ENCODE data around the gene TMEM30A. TPM values are rescaled to one million over a fixed set of nuclear protein-coding genes. Genes with fewer than 3 reads are reported as not detected.

The TMEM30A gene
- total RNA-seq, 5 donors from 2014 or later (not counting 1 experiment from before 2014, with no cell fraction given) = 43.4 to 67.6 (median 55.1) TPM

DNA sequence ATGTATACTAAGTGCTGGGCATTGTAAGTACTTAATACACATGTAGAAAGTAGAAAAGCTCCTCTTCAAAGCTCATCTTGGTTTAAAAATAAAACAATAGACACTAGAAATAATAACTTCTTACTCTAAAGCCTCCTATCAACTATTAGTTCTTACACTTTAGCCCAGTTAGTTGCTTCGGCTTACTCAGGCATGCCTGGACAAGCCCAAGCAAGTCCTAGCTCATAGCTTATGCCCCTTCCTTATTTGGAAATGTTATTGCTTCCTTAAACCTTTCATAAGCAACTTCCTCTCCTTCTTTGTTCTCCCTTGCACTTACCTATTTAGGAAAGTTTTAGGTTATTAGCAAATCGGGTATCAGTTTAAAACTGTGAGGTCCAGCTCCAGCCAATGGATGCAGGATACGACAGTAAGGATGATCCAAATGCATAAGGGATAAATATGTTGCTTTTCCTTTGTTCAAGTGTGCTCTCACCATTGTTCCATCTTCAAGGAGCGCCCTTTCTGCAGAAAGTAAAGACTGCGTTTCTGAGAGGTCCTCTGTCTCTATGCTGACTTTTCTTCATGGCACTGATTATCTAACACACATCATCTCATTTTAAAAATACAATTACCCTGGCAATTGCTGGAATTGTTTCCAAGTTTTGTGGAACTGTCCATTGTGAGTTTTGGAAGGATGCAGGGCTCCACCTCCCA is 12.3 kb downstream of the TMEM30A start:
- no peak overlapping the region for H3K4me3 Mint-ChIP-seq
- H3K4me1 ChIP-seq (ENCODE audit: control insufficient read depth in 1 of 2, extremely low read depth in 1 of 2, insufficient read depth in 2 of 2, low read length in 2 of 2) = peaks cover 0 to 5% of the 10 kb centered on the region in 2 experiments

DNA sequence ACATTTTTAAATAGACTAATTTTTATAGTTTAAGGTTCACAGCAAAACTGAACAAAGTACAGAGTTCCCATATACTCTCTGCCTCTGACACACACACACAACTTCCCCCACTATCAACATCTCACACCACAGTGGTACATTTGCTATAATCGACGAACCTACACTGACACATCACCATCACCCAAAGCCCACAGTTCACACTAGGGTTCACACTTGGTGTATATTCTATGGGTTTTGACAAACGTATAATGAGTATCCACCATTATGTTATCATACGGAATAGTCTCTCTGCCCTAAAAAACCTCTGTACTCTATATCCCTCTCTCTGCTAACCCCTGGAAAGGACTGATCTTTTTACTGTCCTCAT is 15.6 kb downstream of the TMEM30A start:
- H3K9me3 Mint-ChIP-seq = no peaks in the 10 kb centered on the region
- H3K4me3 Mint-ChIP-seq = no peak overlapping the region
- no peaks in the 10 kb centered on the region for H3K9me3 ChIP-seq
- H3K4me1 ChIP-seq (ENCODE audit: control insufficient read depth in 1 of 2, extremely low read depth in 1 of 2, insufficient read depth in 2 of 2, low read length in 2 of 2) = no peaks in the 10 kb centered on the region
- DNase-seq (no peak), ATAC-seq (replicated peaks in 1 of 4) (no peak)
- CTCF ChIA-PET = interaction anchor here in 1 of 2 donors (1.3 to 4.3 kb wide), 3 partner anchors 10 to 25 kb away, joined by 5 to 40 read pairs (median 20); partner anchors contain the start of genes COX7A2 and TMEM30A
- H3K27me3 Mint-ChIP-seq = no peaks in the 10 kb centered on the region
- H3K27ac ChIP-seq (ENCODE audit: low read length) = no peak overlapping the region
- no peaks in the 10 kb centered on the region for H3K27me3 ChIP-seq (replicated peaks in 1 of 2; ENCODE audit: control insufficient read depth in 2 of 2, extremely low read depth in 1 of 2, insufficient read depth in 2 of 2, low read length in 1 of 2)
- peak overlapping the region; percentile 0 for H3K27ac Mint-ChIP-seq
- H3K4me1 Mint-ChIP-seq = peaks cover 32 to 63% (median 55%) of the 10 kb centered on the region in 3 donors
- 77% methylated on average over 4 of the region's 4 CpGs for WGBS (ENCODE audit: insufficient coverage)
- H3K36me3 ChIP-seq (ENCODE audit: control insufficient read depth in 2 of 2, extremely low read depth in 1 of 2, insufficient read depth in 1 of 2, low read length in 1 of 2) = peaks cover 0 to 12% of the 10 kb centered on the region in 2 donors
- H3K4me3 ChIP-seq (ENCODE audit: control insufficient read depth in 1 of 2, extremely low read depth in 1 of 2, low read length in 1 of 2) = no peak overlapping the region
- H3K36me3 Mint-ChIP-seq = peaks cover 30% of the 10 kb centered on the region
- POLR2A ChIA-PET = no interaction called here

More for the DNA sequence above, 12.3 kb downstream of the TMEM30A start:
- ATAC-seq (replicated peaks in 1 of 4) (no peak), DNase-seq (no peak)
- WGBS (ENCODE audit: insufficient coverage) = 100% methylated on average over 2 of the region's 5 CpGs
- H3K27ac Mint-ChIP-seq = peak overlapping the region; percentile 53 to 80
- ChIA-PET CTCF (interaction anchor here (0.6 to 2.3 kb wide), 5 partner anchors 11 to 303 kb away, joined by 3 to 10 read pairs (median 6); partner anchors contain the start of gene TMEM30A (in 1 of the 2)), POLR2A (no interaction called here)
- peaks cover 64 to 85% (median 78%) of the 10 kb centered on the region in 3 donors for H3K4me1 Mint-ChIP-seq
- H3K9me3 ChIP-seq = no peaks in the 10 kb centered on the region
- no peak overlapping the region for H3K27ac ChIP-seq (ENCODE audit: low read length)
- H3K36me3 ChIP-seq (ENCODE audit: control insufficient read depth in 2 of 2, extremely low read depth in 1 of 2, insufficient read depth in 1 of 2, low read length in 1 of 2) = peaks cover 0 to 16% of the 10 kb centered on the region in 2 donors
- H3K27me3 ChIP-seq (replicated peaks in 1 of 2; ENCODE audit: control insufficient read depth in 2 of 2, extremely low read depth in 1 of 2, insufficient read depth in 2 of 2, low read length in 1 of 2) = no peaks in the 10 kb centered on the region
- no peak overlapping the region for H3K4me3 ChIP-seq (ENCODE audit: control insufficient read depth in 1 of 2, extremely low read depth in 1 of 2, low read length in 1 of 2)
- no peaks in the 10 kb centered on the region for H3K9me3 Mint-ChIP-seq
- no peaks in the 10 kb centered on the region for H3K27me3 Mint-ChIP-seq
- H3K36me3 Mint-ChIP-seq = peaks cover 47% of the 10 kb centered on the region

DNA sequence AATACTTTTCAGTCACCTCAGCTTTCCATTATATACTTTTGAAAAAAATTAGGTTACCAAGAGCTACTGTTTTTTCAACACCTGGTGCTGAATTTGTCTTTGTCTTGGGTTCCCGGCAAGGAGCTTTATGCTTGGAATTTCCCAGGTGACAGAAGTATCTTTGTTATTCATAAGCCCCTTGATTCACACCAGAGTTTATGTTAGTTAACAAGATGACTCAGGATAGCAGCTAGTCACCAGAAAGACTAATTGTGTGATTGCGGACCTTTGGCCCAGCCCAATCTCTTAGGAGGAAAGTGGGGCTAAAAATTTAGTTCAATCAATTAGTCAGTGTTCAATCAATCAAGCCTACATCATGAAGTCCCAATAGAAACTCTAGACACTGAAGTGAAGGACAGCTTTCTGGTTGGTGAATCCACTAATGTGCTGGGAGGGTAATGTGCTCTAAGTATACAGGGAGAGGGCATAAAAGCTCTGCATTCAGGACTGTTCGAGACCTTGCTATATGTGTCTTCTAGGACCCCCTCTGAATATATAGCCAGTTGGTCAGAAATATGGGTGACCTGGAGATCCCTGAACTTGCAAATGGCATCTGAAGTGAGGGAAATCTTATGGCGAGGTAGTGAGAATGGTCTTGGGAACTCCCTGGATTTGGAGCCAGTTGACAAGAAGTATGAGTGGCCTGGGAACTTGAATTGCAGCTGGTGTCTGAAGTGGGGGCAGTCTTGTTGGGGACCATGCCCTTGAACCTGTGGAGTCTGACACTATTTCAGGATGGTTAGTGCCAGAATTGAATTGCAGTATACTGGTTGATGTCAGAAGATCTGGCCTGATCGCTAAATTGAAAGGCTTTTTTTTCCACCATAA is 16.2 kb downstream of the TMEM30A start:
- Histone ChIP-seq H3K9me3 (no peaks in the 10 kb centered on the region), H3K27ac (ENCODE audit: low read length) (no peak overlapping the region), H3K4me1 (ENCODE audit: control insufficient read depth in 1 of 2, extremely low read depth in 1 of 2, insufficient read depth in 2 of 2, low read length in 2 of 2) (no peaks in the 10 kb centered on the region), H3K4me3 (ENCODE audit: control insufficient read depth in 1 of 2, extremely low read depth in 1 of 2, low read length in 1 of 2) (no peak overlapping the region), H3K27me3 (replicated peaks in 1 of 2; ENCODE audit: control insufficient read depth in 2 of 2, extremely low read depth in 1 of 2, insufficient read depth in 2 of 2, low read length in 1 of 2) (no peaks in the 10 kb centered on the region), H3K36me3 (ENCODE audit: control insufficient read depth in 2 of 2, extremely low read depth in 1 of 2, insufficient read depth in 1 of 2, low read length in 1 of 2) (peaks cover 0 to 17% of the 10 kb centered on the region in 2 donors)
- no peaks in the 10 kb centered on the region for H3K9me3 Mint-ChIP-seq
- peaks cover 27% of the 10 kb centered on the region for H3K36me3 Mint-ChIP-seq
- ATAC-seq (replicated peaks in 1 of 4) (no peak), DNase-seq (no peak)
- peak overlapping the region; percentile 0 to 76 for H3K27ac Mint-ChIP-seq
- peaks cover 27 to 59% (median 51%) of the 10 kb centered on the region in 3 donors for H3K4me1 Mint-ChIP-seq
- ChIA-PET POLR2A (interaction anchor here in 1 of 2 donors (1.6 kb wide), 1 partner anchor 17 kb away, joined by 4 read pairs; no protein-coding TSS in a partner anchor), CTCF (interaction anchor here (0.7 to 4.3 kb wide), 23 partner anchors 11 to 1535 kb away, joined by 3 to 40 read pairs (median 3); partner anchors contain the start of genes COX7A2 (in 2 of the 2) and TMEM30A (in 1 of the 2))
- no peak overlapping the region for H3K4me3 Mint-ChIP-seq
- no peaks in the 10 kb centered on the region for H3K27me3 Mint-ChIP-seq
- 80% methylated on average over 3 of the region's 5 CpGs for WGBS (ENCODE audit: insufficient coverage)

DNA sequence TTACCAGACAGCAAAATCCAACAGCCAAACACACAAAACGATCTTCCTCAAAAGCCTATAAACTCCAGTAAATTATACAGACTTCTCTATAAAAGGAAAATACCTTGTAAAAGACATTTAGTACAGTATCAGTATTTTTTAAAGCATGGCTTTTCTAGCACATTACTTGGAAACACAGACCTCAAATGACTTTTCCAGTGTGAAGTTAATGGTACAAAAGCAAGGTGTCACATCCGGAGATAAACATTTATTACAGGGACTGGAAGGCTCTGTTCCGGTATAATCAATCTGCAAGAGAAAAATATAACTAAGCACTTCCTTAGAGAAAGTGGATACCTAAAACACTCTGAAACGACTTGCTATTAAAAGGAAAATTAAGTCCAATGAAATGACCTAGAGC is 17.1 kb downstream of the TMEM30A start:
- H3K36me3 Mint-ChIP-seq = peaks cover 27% of the 10 kb centered on the region
- peaks cover 20 to 52% (median 46%) of the 10 kb centered on the region in 3 donors for H3K4me1 Mint-ChIP-seq
- peak overlapping the region; percentile 11 to 19 for H3K27ac Mint-ChIP-seq
- H3K4me3 ChIP-seq (ENCODE audit: control insufficient read depth in 1 of 2, extremely low read depth in 1 of 2, low read length in 1 of 2) = no peak overlapping the region
- no peaks in the 10 kb centered on the region for H3K27me3 Mint-ChIP-seq
- no CpG with 5 or more reads among the region's 4 CpGs for WGBS (ENCODE audit: insufficient coverage)
- no peak overlapping the region for H3K27ac ChIP-seq (ENCODE audit: low read length)
- ATAC-seq (replicated peaks in 1 of 4) (no peak), DNase-seq (no peak)
- POLR2A ChIA-PET = interaction anchor here in 1 of 2 donors (0.6 to 1.6 kb wide), 3 partner anchors 18 to 1667 kb away, joined by 3 to 9 read pairs (median 4); partner anchors contain the start of gene COX7A2
- H3K9me3 Mint-ChIP-seq = no peaks in the 10 kb centered on the region
- no peaks in the 10 kb centered on the region for H3K9me3 ChIP-seq
- H3K27me3 ChIP-seq (replicated peaks in 1 of 2; ENCODE audit: control insufficient read depth in 2 of 2, extremely low read depth in 1 of 2, insufficient read depth in 2 of 2, low read length in 1 of 2) = no peaks in the 10 kb centered on the region
- peaks cover 0 to 17% of the 10 kb centered on the region in 2 donors for H3K36me3 ChIP-seq (ENCODE audit: control insufficient read depth in 2 of 2, extremely low read depth in 1 of 2, insufficient read depth in 1 of 2, low read length in 1 of 2)
- CTCF ChIA-PET = interaction anchor here (0.5 to 4.3 kb wide), 41 partner anchors 8 to 1534 kb away, joined by 3 to 40 read pairs (median 3); partner anchors contain the start of genes COX7A2 (in 2 of the 2) and TMEM30A (in 1 of the 2)
- no peaks in the 10 kb centered on the region for H3K4me1 ChIP-seq (ENCODE audit: control insufficient read depth in 1 of 2, extremely low read depth in 1 of 2, insufficient read depth in 2 of 2, low read length in 2 of 2)
- no peak overlapping the region for H3K4me3 Mint-ChIP-seq

DNA sequence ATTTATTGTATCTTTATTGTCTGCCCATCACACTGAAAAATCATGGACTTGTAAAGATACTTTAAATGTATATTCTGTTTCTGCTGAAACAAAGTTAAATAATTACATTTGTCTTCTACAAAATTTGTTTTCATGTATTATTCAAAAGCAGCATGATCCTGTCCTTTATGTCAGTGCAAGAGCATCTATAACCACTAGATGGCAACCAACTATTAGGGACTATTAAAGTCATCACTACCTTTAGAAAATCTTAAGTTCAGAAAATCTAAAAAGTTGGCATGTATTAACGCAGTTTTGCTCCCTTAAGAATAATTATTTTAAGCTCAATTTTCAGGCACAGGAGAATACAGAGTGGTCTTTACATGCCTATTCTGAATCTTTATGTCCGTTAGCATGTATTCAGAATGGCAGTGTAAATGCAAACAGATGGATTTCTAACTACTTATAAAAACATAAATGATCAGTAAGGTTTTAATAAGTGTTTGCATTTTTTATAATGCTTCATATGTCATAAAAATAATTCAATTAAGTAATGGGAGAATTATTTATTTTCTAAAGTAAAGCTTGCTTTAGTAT is 17.8 kb downstream of the TMEM30A start:
- Mint-ChIP-seq H3K4me1 (peaks cover 13 to 45% (median 41%) of the 10 kb centered on the region in 3 donors), H3K9me3 (no peaks in the 10 kb centered on the region), H3K36me3 (peaks cover 22% of the 10 kb centered on the region), H3K27me3 (no peaks in the 10 kb centered on the region), H3K4me3 (no peak overlapping the region), H3K27ac (no peak overlapping the region)
- ChIA-PET POLR2A (interaction anchor here (0.6 to 1.6 kb wide), 5 partner anchors 19 to 1667 kb away, joined by 3 to 9 read pairs (median 4); partner anchors contain the start of gene COX7A2 (in 1 of the 2)), CTCF (interaction anchor here (0.5 to 4.3 kb wide), 37 partner anchors 9 to 1614 kb away, joined by 3 to 40 read pairs (median 4); partner anchors contain the start of genes COX7A2 (in 1 of the 2) and TMEM30A (in 1 of the 2))
- Histone ChIP-seq H3K9me3 (no peaks in the 10 kb centered on the region), H3K4me1 (ENCODE audit: control insufficient read depth in 1 of 2, extremely low read depth in 1 of 2, insufficient read depth in 2 of 2, low read length in 2 of 2) (no peaks in the 10 kb centered on the region), H3K36me3 (ENCODE audit: control insufficient read depth in 2 of 2, extremely low read depth in 1 of 2, insufficient read depth in 1 of 2, low read length in 1 of 2) (peaks cover 0 to 13% of the 10 kb centered on the region in 2 donors), H3K27me3 (replicated peaks in 1 of 2; ENCODE audit: control insufficient read depth in 2 of 2, extremely low read depth in 1 of 2, insufficient read depth in 2 of 2, low read length in 1 of 2) (no peaks in the 10 kb centered on the region), H3K4me3 (ENCODE audit: control insufficient read depth in 1 of 2, extremely low read depth in 1 of 2, low read length in 1 of 2) (no peak overlapping the region), H3K27ac (ENCODE audit: low read length) (no peak overlapping the region)
- no CpG with 5 or more reads among the region's 2 CpGs for WGBS (ENCODE audit: insufficient coverage)
- ATAC-seq (replicated peaks in 1 of 4) = peak in 3 of 4 experiments; percentile 48 to 75 (median 57)
- DNase-seq = peak in 2 of 35 experiments; percentile 2 to 64

DNA sequence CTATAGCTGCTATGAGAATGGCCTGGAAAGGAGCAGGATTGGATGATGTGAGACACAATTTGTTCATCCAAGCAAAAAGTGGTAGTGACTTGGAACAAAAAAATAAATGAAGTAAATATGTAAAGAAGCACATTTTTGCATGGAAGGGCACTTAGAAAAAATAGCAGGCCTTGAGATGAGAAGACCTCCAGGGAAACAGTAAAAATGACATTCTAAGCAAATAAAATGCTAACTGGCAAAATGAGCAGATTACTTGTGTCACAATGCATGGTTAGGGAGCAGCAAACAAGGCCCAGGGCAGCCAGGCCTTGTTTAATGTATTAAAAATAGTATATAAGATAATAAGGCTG is 21.2 kb downstream of the TMEM30A start:
- ATAC-seq (replicated peaks in 1 of 4) (no peak), DNase-seq (no peak)
- no peaks in the 10 kb centered on the region for H3K27me3 ChIP-seq (replicated peaks in 1 of 2; ENCODE audit: control insufficient read depth in 2 of 2, extremely low read depth in 1 of 2, insufficient read depth in 2 of 2, low read length in 1 of 2)
- CTCF ChIA-PET = no interaction called here
- no peak overlapping the region for H3K4me3 ChIP-seq (ENCODE audit: control insufficient read depth in 1 of 2, extremely low read depth in 1 of 2, low read length in 1 of 2)
- POLR2A ChIA-PET = no interaction called here
- no peak overlapping the region for H3K27ac ChIP-seq (ENCODE audit: low read length)
- Mint-ChIP-seq H3K27ac (no peak overlapping the region), H3K27me3 (no peaks in the 10 kb centered on the region), H3K4me1 (peaks cover 0 to 18% (median 15%) of the 10 kb centered on the region in 3 donors), H3K4me3 (no peak overlapping the region), H3K36me3 (peaks cover 27% of the 10 kb centered on the region), H3K9me3 (no peaks in the 10 kb centered on the region)
- no peaks in the 10 kb centered on the region for H3K9me3 ChIP-seq
- peaks cover 0 to 32% of the 10 kb centered on the region in 2 donors for H3K36me3 ChIP-seq (ENCODE audit: control insufficient read depth in 2 of 2, extremely low read depth in 1 of 2, insufficient read depth in 1 of 2, low read length in 1 of 2)
- no peaks in the 10 kb centered on the region for H3K4me1 ChIP-seq (ENCODE audit: control insufficient read depth in 1 of 2, extremely low read depth in 1 of 2, insufficient read depth in 2 of 2, low read length in 2 of 2)
